Keratinocyte (primary cell): ENCODE results near the gene SLC6A1. TPM values are rescaled to one million over a fixed set of nuclear protein-coding genes. Genes with fewer than 3 reads are reported as not detected.

Experiments used
- DNase-seq: peaks from one replicate; pipeline ENCODE4 v3.0.0-alpha.2; 2011; ENCODE audit warnings: low read depth, missing footprints, low spot score
- FAIRE-seq: peaks from 2 replicates; lab custom pipeline; 2011; peaks lifted over from hg19 to GRCh38; lab: Jason Lieb, UNC
- H2AFZ ChIP-seq: 2 replicates; pipeline ENCODE4 v1.6.0; 2012; ENCODE audit warnings: low read length, control low read depth, inconsistent platforms; ENCODE audit not compliant: control insufficient read depth
- H3K27ac ChIP-seq: 2 replicates; pipeline ENCODE4 v1.5.1; 2011; ENCODE audit warnings: low read length; ENCODE audit not compliant: control insufficient read depth, insufficient read depth
- H3K27me3 ChIP-seq: 3 replicates; pipeline ENCODE4 v1.6.0; 2011; ENCODE audit warnings: low read length; ENCODE audit not compliant: control insufficient read depth, insufficient read depth; ENCODE audit errors: extremely low read depth
- H3K36me3 ChIP-seq, 2 experiments: 2 replicates in 1 of 2; 3 replicates in 1 of 2; pipeline ENCODE4 v1.5.1; 2011; ENCODE audit warnings: low read length in 2 of 2, mild to moderate bottlenecking in 1 of 2; ENCODE audit not compliant: control insufficient read depth in 2 of 2, insufficient read depth in 2 of 2; ENCODE audit errors: extremely low read depth in 1 of 2
- H3K4me1 ChIP-seq: 3 replicates; pipeline ENCODE4 v1.5.1; 2011; ENCODE audit warnings: low read length; ENCODE audit not compliant: control insufficient read depth, insufficient read depth; ENCODE audit errors: extremely low read depth
- H3K4me2 ChIP-seq: 3 replicates; pipeline ENCODE4 v1.6.0; 2011; ENCODE audit warnings: low read depth, low read length; ENCODE audit not compliant: control insufficient read depth, insufficient read depth; ENCODE audit errors: extremely low read depth
- H3K4me3 ChIP-seq, 3 experiments: fragments of 200-600 bp in 1 of 3; sonication (generic) in 1 of 3; 2 replicates in 2 of 3; 3 replicates in 1 of 3; pipeline ENCODE4 v1.5.1; 2011 to 2016; ENCODE audit warnings: low read length in 3 of 3, mild to moderate bottlenecking in 3 of 3, control low read depth in 2 of 3, inconsistent platforms in 1 of 3, low read depth in 1 of 3, mixed read lengths in 1 of 3, mixed run types in 1 of 3, moderate library complexity in 1 of 3; ENCODE audit not compliant: control insufficient read depth in 2 of 3, insufficient read depth in 2 of 3; ENCODE audit errors: extremely low read depth in 1 of 3
- H3K79me2 ChIP-seq: 2 replicates; pipeline ENCODE4 v1.6.0; 2012; ENCODE audit warnings: low read length; ENCODE audit not compliant: control insufficient read depth, insufficient read depth
- H3K9ac ChIP-seq: 3 replicates; pipeline ENCODE4 v1.6.0; 2011; ENCODE audit warnings: low read length; ENCODE audit not compliant: control insufficient read depth, insufficient read depth; ENCODE audit errors: extremely low read depth
- H3K9me1 ChIP-seq: 3 replicates; pipeline ENCODE4 v1.6.0; 2011; ENCODE audit warnings: low read length; ENCODE audit not compliant: control insufficient read depth, insufficient read depth; ENCODE audit errors: extremely low read depth
- H3K9me3 ChIP-seq: 2 replicates; pipeline ENCODE4 v1.5.1; 2012; ENCODE audit warnings: low read depth, low read length; ENCODE audit not compliant: control insufficient read depth
- H4K20me1 ChIP-seq: 3 replicates; pipeline ENCODE4 v1.6.0; 2011; ENCODE audit warnings: low read length; ENCODE audit not compliant: control insufficient read depth, insufficient read depth; ENCODE audit errors: extremely low read depth
- EZH2 ChIP-seq: IDR thresholded peaks from one replicate; pipeline ENCODE4 v1.6.1; 2012; ENCODE audit warnings: inconsistent platforms, mild to moderate bottlenecking, low read length, moderate library complexity
- dilution Hi-C: fragments of 300-500 bp; cut with MboI; formaldehyde crosslinking; loops from one replicate; pipeline ENCODE4 v1.7.0; 2020; ENCODE audit warnings: low sequenced_read_pairs; ENCODE audit not compliant: extremely low pct_ligation_motif_present
- polyA plus RNA-seq, 5 experiments: library from polyadenylated mRNA; depleted of rRNA in 3 of 5; stranded (reverse) in 3 of 5; stranded (forward) in 1 of 5; unstranded in 1 of 5; fragments of >200 nt; gene quantifications; 1 replicate in 1 of 5; 2 replicates in 3 of 5; 3 replicates in 1 of 5; pipeline versions ENCODE4 v1.2.1 to v1.2.3, GENCODE V29; 2011 to 2012; ENCODE audit warnings: missing spikeins in 2 of 5, low read depth in 1 of 5, low replicate concordance in 1 of 5
- TF ChIP-seq, protein P1 (sequence below), 3 experiments: IDR thresholded peaks in 1 of 3; conservative IDR thresholded peaks in 1 of 3; optimal IDR thresholded peaks in 1 of 3; 2 replicates in 2 of 3; 3 replicates in 1 of 3; pipeline versions ENCODE3 to v1.5.1; 2011; ENCODE audit warnings: low read length in 3 of 3, mild to moderate bottlenecking in 3 of 3, moderate library complexity in 2 of 3, control low read depth in 1 of 3, inconsistent platforms in 1 of 3; ENCODE audit not compliant: insufficient read depth in 2 of 3; ENCODE audit errors: extremely low read depth in 1 of 3

SLC6A1 gene
- polyA plus RNA-seq, 1 donor (not counting 4 experiments of a cell fraction or from before 2014, with no cell fraction given): not detected

DNA sequence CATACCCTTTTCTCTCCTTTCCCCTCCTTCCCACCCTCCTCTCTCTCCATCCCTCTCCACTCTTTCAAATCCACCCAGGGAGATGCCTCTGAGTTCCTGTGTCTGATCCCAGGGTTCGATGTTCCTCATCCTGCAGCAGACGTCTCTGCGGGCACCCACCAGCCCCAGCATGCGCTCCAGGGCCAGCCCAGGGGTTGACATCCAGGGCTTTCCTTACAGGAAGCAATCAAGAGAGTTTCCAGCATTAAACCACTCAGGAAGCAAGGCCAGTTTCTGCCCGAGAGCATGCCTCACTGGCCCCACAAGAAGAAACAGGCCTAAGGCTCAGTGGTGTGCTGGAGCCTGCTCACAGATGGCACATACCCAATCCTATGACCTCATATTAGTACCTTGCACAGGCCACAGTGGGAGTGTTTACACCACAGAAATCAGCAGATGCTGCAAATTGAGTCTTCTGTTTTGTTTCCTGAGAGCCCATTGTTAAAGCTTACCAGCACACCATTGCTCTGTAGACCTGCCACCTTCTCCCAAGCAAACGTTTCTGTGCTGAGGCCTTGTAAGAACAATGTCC is 13.2 kb downstream of the SLC6A1 start:
- H2AFZ ChIP-seq: peak overlapping the region; percentile 65
- peaks cover 9% of the 10 kb centered on the region for H3K27me3 ChIP-seq
- H3K27ac ChIP-seq: no peak overlapping the region
- H3K9me3 ChIP-seq: no peaks in the 10 kb centered on the region
- dilution Hi-C loops: no loop called here
- H3K79me2 ChIP-seq: no peaks in the 10 kb centered on the region
- no peaks in the 10 kb centered on the region for H3K36me3 ChIP-seq
- peaks cover 15% of the 10 kb centered on the region for H3K4me1 ChIP-seq
- no peak for TF ChIP-seq EZH2
- TF ChIP-seq, protein P1, sequence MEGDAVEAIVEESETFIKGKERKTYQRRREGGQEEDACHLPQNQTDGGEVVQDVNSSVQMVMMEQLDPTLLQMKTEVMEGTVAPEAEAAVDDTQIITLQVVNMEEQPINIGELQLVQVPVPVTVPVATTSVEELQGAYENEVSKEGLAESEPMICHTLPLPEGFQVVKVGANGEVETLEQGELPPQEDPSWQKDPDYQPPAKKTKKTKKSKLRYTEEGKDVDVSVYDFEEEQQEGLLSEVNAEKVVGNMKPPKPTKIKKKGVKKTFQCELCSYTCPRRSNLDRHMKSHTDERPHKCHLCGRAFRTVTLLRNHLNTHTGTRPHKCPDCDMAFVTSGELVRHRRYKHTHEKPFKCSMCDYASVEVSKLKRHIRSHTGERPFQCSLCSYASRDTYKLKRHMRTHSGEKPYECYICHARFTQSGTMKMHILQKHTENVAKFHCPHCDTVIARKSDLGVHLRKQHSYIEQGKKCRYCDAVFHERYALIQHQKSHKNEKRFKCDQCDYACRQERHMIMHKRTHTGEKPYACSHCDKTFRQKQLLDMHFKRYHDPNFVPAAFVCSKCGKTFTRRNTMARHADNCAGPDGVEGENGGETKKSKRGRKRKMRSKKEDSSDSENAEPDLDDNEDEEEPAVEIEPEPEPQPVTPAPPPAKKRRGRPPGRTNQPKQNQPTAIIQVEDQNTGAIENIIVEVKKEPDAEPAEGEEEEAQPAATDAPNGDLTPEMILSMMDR (optimal IDR thresholded peaks at IDR 0.05 in 1 of 3, IDR thresholded peaks at IDR 0.05 in 1 of 3, conservative IDR thresholded peaks at IDR 0.05 in 1 of 3; ENCODE audit: extremely low read depth in 1 of 3, insufficient read depth in 2 of 3, low read length in 3 of 3): no peak
- H3K9ac ChIP-seq: no peak overlapping the region
- DNase-seq (no peak), FAIRE-seq (peak; percentile 92)
- H3K4me2 ChIP-seq: peak overlapping the region; percentile 20
- H3K4me3 ChIP-seq: no peak overlapping the region
- H3K9me1 ChIP-seq: no peaks in the 10 kb centered on the region
- no peaks in the 10 kb centered on the region for H4K20me1 ChIP-seq

DNA sequence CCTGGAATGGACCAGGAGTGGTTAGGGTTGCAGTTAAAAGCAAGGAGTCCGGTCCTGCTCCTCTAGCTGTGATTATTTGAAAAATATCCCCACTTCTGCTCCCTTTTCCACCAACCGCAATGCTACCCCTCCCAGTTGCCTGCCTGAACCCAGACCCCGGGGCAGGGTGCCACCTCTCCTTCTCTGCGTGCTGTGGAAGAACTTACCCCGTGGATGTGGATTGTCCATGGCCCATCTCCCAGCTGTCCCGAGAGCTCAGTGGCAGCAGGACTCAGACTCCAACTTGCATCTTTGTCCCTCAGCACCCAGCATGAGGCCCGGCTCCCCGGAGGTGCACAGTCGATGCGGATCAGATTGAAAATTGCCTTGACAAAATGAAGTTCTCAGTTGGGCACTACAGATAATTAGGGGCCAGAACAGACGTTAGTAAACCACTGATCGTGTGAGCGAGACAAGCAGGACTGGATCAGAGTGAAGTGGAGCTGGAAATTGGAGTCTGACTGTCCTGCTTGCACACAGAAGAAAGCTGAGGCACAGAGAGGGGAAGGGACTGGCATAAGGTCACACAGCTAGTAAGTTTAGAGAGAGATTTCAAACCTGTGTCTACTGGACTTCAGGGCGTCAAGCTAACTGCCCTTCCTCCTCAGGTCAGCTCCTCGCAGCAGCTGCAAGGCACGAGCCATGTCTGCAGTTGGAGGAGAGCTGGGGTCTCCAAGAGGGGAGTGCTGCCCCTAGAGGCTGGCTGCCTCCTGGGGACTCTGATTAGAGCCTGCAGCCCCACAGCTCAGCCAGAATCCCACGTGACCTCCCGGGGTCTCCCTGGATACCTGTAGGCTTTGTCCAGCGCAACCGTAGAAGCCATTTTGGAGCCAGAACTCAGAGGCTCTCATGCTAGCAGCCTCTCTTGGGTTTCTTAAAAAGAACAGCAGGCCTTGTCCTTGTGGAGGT is 14.7 kb downstream of the SLC6A1 start:
- FAIRE-seq (no peak), DNase-seq (no peak)
- no peak for TF ChIP-seq EZH2
- TF ChIP-seq, protein P1 (optimal IDR thresholded peaks at IDR 0.05 in 1 of 3, IDR thresholded peaks at IDR 0.05 in 1 of 3, conservative IDR thresholded peaks at IDR 0.05 in 1 of 3; ENCODE audit: extremely low read depth in 1 of 3, insufficient read depth in 2 of 3, low read length in 3 of 3): no peak
- H3K4me1 ChIP-seq: peaks cover 15% of the 10 kb centered on the region
- H3K9me1 ChIP-seq: no peaks in the 10 kb centered on the region
- no peak overlapping the region for H2AFZ ChIP-seq
- H3K27me3 ChIP-seq: peaks cover under 1% of the 10 kb centered on the region
- H3K9me3 ChIP-seq: no peaks in the 10 kb centered on the region
- no peaks in the 10 kb centered on the region for H3K36me3 ChIP-seq
- H3K27ac ChIP-seq: no peak overlapping the region
- no peaks in the 10 kb centered on the region for H4K20me1 ChIP-seq
- dilution Hi-C loops: no loop called here
- no peak overlapping the region for H3K4me2 ChIP-seq
- no peak overlapping the region for H3K9ac ChIP-seq
- H3K79me2 ChIP-seq: no peaks in the 10 kb centered on the region
- no peak overlapping the region for H3K4me3 ChIP-seq
